Hepatocyte (in vitro differentiated cells): Measurements from ENCODE around the gene CCDC34.

Experiments
- CTCF ChIP-seq: fragments of 200-600 bp; sonication (generic); IDR thresholded peaks from 2 replicates; pipeline ENCODE4 v1.5.1; 2016; ENCODE audit warnings: antibody characterized with exemption, mild to moderate bottlenecking; ENCODE audit not compliant: poor library complexity
- EZH2phosphoT487 ChIP-seq: fragments of 200-600 bp; sonication (generic); IDR thresholded peaks from one replicate; pipeline ENCODE4 v1.6.1; 2018; ENCODE audit warnings: antibody characterized with exemption, mild to moderate bottlenecking, low read depth, moderate library complexity; ENCODE audit not compliant: unreplicated experiment, severe bottlenecking

GRCh38 chr11:27331981-27332380, 31.0 kb downstream of the CCDC34 start:
- no peak for TF ChIP-seq CTCF
- TF ChIP-seq EZH2phosphoT487, result no peak
